DND-41 (cell line): ENCODE results near the gene GLYATL3.

Experiments used
- CTCF ChIP-seq: IDR thresholded peaks from 2 replicates; pipeline ENCODE4 v1.5.1; 2012; ENCODE audit warnings: borderline replicate concordance, low read length, moderate library complexity, mild to moderate bottlenecking; ENCODE audit not compliant: poor library complexity, severe bottlenecking; ENCODE audit errors: extremely low read depth
- EZH2 ChIP-seq: IDR thresholded peaks from 3 replicates; pipeline ENCODE4 v1.6.1; 2012; ENCODE audit warnings: borderline replicate concordance, low read depth, mild to moderate bottlenecking, moderate library complexity, low read length, inconsistent platforms; ENCODE audit not compliant: severe bottlenecking

GRCh38 chr6:49517919-49518318, 18.2 kb downstream of the GLYATL3 start:
- TF ChIP-seq CTCF, result no peak
- no peak for TF ChIP-seq EZH2
